PC-9 (cell line): Measurements from ENCODE around the gene ZFPM1. TPM values are rescaled to one million over a fixed set of nuclear protein-coding genes. Genes with fewer than 3 reads are reported as not detected.

Experiments used
- BruUV-seq: library from RNA; stranded (reverse); fragments of 400-500 nt; replicated peaks from 2 replicates; lab custom pipeline; 2021; lab: Mats Ljungman, UMichigan
- CTCF ChIA-PET: fragments of 300-600 bp; sonication (Branson Sonifier 250); formaldehyde crosslinking; loops from one replicate; lab custom pipeline; 2022; ENCODE audit warnings: antibody characterized with exemption; lab: Charles Lee
- POLR2A ChIA-PET: fragments of 300-600 bp; sonication (Branson Sonifier 250); formaldehyde crosslinking; loops from one replicate; lab custom pipeline; 2022; ENCODE audit warnings: antibody characterized with exemption; ENCODE audit not compliant: unreplicated experiment; lab: Charles Lee
- DNase-seq, 2 experiments: peaks; one replicate each; pipeline versions ENCODE4 v3.0.0 to v3.0.0-alpha.2; 2015 to 2022; ENCODE audit warnings: mixed read lengths in 1 of 2
- H2AFZ ChIP-seq: fragments of 200-600 bp; sonication (generic); 2 replicates; pipeline ENCODE4 v1.8.1; 2017; ENCODE audit warnings: antibody characterized with exemption
- H3F3A ChIP-seq: fragments of 200-600 bp; sonication (generic); 2 replicates; pipeline ENCODE4 v1.8.1; 2017; ENCODE audit warnings: antibody characterized with exemption, mild to moderate bottlenecking, low read depth; ENCODE audit not compliant: insufficient read depth
- H3K27ac ChIP-seq: fragments of 200-600 bp; sonication (generic); 2 replicates; pipeline ENCODE4 v1.6.1; 2016; ENCODE audit warnings: mixed run types
- H3K27me3 ChIP-seq: fragments of 200-600 bp; sonication (generic); 2 replicates; pipeline ENCODE4 v1.6.1; 2016; ENCODE audit warnings: low read depth, mixed run types; ENCODE audit not compliant: insufficient read depth
- H3K36me3 ChIP-seq: fragments of 200-600 bp; sonication (generic); 2 replicates; pipeline ENCODE4 v1.6.1; 2016; ENCODE audit warnings: low read depth, mixed run types
- H3K4me1 ChIP-seq: fragments of 200-600 bp; sonication (generic); replicated peaks from 2 replicates; pipeline ENCODE4 v1.6.1; 2016; ENCODE audit warnings: mixed run types; ENCODE audit not compliant: insufficient read depth
- H3K4me2 ChIP-seq: fragments of 200-600 bp; sonication (generic); 2 replicates; pipeline ENCODE4 v1.6.1; 2017; ENCODE audit warnings: mixed run types
- H3K4me3 ChIP-seq: fragments of 200-600 bp; sonication (generic); 2 replicates; pipeline ENCODE4 v1.6.1; 2016; ENCODE audit warnings: mixed run types
- H3K79me2 ChIP-seq: fragments of 200-600 bp; sonication (generic); 2 replicates; pipeline ENCODE4 v1.6.1; 2017; ENCODE audit warnings: low read depth, mixed run types
- H3K9me2 ChIP-seq: fragments of 200-600 bp; sonication (generic); 2 replicates; pipeline ENCODE4 v1.8.1; 2017; ENCODE audit warnings: mild to moderate bottlenecking; ENCODE audit not compliant: insufficient read depth
- H3K9me3 ChIP-seq: fragments of 200-600 bp; sonication (generic); 2 replicates; pipeline ENCODE4 v1.8.1; 2016; ENCODE audit warnings: low read depth; ENCODE audit not compliant: insufficient read depth
- H4K20me1 ChIP-seq: fragments of 200-600 bp; sonication (generic); 2 replicates; pipeline ENCODE4 v1.8.1; 2017; ENCODE audit not compliant: insufficient read depth
- EZH2 ChIP-seq: fragments of 200-600 bp; sonication (generic); IDR thresholded peaks from 2 replicates; pipeline ENCODE4 v1.8.0; 2017; ENCODE audit warnings: antibody characterized with exemption, low read depth
- intact Hi-C: fragments of 100-400 bp; cut with micrococcal nuclease; formaldehyde crosslinking; loops from one replicate; pipeline ENCODE4 v1.10.0; 2022; ENCODE audit not compliant: unreplicated experiment
- total RNA-seq: library from RNA; stranded (reverse); gene quantifications from 2 replicates; pipeline ENCODE4 v1.2.3, GENCODE V29; 2021
- TF ChIP-seq, protein P1 (sequence below): fragments of 200-600 bp; sonication (generic); conservative IDR thresholded peaks from 2 replicates; pipeline ENCODE4 v1.6.1; 2017; ENCODE audit warnings: mixed run types, antibody characterized with exemption, mild to moderate bottlenecking, moderate library complexity

Gene ZFPM1
- total RNA-seq, 1 experiment from 2014 or later = 19.7 TPM

DNA sequence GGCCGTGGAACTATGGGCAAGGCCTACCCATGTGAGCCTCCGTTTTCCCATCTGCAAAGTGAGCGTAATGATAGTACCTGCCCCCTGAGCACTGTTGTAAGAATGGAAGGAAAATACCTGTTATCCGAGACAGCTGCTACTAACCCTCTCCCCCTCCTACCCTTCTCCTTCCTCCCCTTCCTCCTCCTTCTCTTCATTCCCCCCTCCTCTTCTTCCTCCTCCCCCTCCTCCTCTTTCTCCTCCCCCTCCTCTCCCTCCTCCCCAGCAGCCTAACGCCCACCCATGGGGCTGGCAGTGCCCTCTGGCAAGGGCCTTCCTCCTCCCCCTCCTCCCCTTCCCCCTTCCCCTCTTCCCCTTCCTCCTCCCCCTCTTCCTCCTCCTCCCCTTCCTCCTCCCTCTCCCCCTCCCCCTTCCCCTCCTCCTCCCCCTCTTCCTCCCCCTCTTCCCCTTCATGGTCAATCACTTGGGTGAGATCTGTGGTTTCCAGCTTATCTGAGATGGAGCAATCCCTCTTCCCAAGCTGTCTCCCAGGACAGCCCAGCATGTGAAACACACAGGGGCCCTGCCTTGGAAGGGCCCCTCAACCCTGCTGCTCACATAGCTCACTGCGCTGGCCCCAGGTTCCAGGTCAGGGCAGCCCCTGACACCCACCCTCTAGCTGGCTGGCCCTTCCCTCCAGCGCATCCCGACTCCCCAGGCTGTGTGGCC, 6.4 kb downstream of the ZFPM1 start:
- intact Hi-C loops = loop anchor here (10.0 kb wide), 3 partner anchors 225 to 715 kb away; partner anchors contain the start of genes CDH15 and SNAI3
- ChIA-PET POLR2A (no interaction called here), CTCF (no interaction called here)
- no peaks in the 10 kb centered on the region for H3K9me2 ChIP-seq
- TF ChIP-seq, protein P1, sequence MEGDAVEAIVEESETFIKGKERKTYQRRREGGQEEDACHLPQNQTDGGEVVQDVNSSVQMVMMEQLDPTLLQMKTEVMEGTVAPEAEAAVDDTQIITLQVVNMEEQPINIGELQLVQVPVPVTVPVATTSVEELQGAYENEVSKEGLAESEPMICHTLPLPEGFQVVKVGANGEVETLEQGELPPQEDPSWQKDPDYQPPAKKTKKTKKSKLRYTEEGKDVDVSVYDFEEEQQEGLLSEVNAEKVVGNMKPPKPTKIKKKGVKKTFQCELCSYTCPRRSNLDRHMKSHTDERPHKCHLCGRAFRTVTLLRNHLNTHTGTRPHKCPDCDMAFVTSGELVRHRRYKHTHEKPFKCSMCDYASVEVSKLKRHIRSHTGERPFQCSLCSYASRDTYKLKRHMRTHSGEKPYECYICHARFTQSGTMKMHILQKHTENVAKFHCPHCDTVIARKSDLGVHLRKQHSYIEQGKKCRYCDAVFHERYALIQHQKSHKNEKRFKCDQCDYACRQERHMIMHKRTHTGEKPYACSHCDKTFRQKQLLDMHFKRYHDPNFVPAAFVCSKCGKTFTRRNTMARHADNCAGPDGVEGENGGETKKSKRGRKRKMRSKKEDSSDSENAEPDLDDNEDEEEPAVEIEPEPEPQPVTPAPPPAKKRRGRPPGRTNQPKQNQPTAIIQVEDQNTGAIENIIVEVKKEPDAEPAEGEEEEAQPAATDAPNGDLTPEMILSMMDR = no peak
- no peak for TF ChIP-seq EZH2
- H3K4me3 ChIP-seq = no peak overlapping the region
- H3K36me3 ChIP-seq = no peaks in the 10 kb centered on the region
- peaks cover 13% of the 10 kb centered on the region for H3K4me1 ChIP-seq
- H3K9me3 ChIP-seq = no peaks in the 10 kb centered on the region
- H2AFZ ChIP-seq = no peak overlapping the region
- H3K27ac ChIP-seq = no peak overlapping the region
- no peak for DNase-seq
- H3K27me3 ChIP-seq = no peaks in the 10 kb centered on the region
- H4K20me1 ChIP-seq = peaks cover 22% of the 10 kb centered on the region
- H3K79me2 ChIP-seq = peaks cover 30% of the 10 kb centered on the region
- BruUV-seq = no TSS peak
- peaks cover 15% of the 10 kb centered on the region; the same call in 1 of the 2 replicates for H3F3A ChIP-seq
- no peak overlapping the region for H3K4me2 ChIP-seq

DNA sequence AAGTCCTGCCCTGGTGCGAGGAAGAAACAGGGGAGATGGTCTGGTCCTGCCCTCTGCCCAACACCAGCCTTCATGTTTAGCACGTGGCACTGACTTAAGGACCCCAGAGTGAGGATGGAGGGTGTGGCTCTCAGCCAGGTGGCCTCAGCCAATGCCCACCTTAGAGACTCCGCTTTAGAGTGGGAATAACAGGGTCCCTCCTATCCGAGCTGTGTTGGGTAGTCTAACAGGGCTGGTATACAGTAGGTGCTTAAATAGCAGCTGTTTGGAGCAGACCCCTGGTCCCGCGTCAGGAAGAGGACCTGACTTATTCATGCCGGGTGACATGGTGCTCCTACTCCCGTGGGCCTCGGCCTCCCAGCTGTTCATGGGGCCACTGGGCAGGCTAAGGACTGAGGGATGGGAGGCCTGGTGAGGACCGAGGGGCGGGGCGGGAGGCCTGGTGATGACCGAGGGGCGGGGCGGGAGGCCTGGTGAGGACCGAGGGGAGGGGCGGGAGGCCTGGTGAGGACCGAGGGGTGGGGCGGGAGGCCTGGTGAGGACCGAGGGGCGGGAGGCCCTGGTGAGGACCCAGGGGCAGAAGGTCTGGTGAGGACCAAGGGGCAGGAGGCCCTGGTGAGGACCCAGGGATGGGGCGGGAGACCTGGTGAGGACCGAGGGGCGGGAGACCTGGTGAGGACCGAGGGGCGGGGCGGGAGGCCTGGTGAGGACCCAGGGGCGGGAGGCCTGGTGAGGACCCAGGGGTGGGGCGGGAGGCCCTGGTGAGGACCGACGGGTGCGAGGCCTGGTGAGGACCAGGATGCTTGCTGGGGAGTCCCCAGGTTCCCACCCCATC, 7.6 kb downstream of the ZFPM1 start:
- POLR2A ChIA-PET = no interaction called here
- intact Hi-C loops = no loop called here

More for the DNA sequence above, 7.6 kb downstream of the ZFPM1 start:
- H3K36me3 ChIP-seq = no peaks in the 10 kb centered on the region
- no peak overlapping the region for H3K4me3 ChIP-seq
- BruUV-seq = no TSS peak
- peaks cover 22% of the 10 kb centered on the region for H4K20me1 ChIP-seq
- H3K9me3 ChIP-seq = no peaks in the 10 kb centered on the region
- CTCF ChIA-PET = no interaction called here
- no peaks in the 10 kb centered on the region for H3K9me2 ChIP-seq
- H2AFZ ChIP-seq = no peak overlapping the region
- peaks cover 9% of the 10 kb centered on the region; the same call in 1 of the 2 replicates for H3F3A ChIP-seq
- peaks cover 11% of the 10 kb centered on the region for H3K4me1 ChIP-seq
- H3K27ac ChIP-seq = no peak overlapping the region
- H3K27me3 ChIP-seq = no peaks in the 10 kb centered on the region
- TF ChIP-seq, protein P1 = no peak
- TF ChIP-seq EZH2 = no peak
- H3K79me2 ChIP-seq = peaks cover 27% of the 10 kb centered on the region
- no peak overlapping the region for H3K4me2 ChIP-seq
- no peak for DNase-seq
